ENCODE measurements around the gene BAG2. TPM values are rescaled to one million over a fixed set of nuclear protein-coding genes. Genes with fewer than 3 reads are reported as not detected.

BAG2 gene
- total RNA-seq, 4 donors from 2014 or later: 6.7 to 15.7 (median 9.8) TPM

- in situ Hi-C loops (cut with MboI; ENCODE audit: low sequenced_read_pairs in 4 of 4): loop anchor here in 2 of 4 donors (25.0 kb wide), 2 partner anchors 130 to 545 kb away; partner anchors contain the start of genes DST (in 1 of the 2) and PRIM2 (in 1 of the 2)
- TF ChIP-seq, protein P1, sequence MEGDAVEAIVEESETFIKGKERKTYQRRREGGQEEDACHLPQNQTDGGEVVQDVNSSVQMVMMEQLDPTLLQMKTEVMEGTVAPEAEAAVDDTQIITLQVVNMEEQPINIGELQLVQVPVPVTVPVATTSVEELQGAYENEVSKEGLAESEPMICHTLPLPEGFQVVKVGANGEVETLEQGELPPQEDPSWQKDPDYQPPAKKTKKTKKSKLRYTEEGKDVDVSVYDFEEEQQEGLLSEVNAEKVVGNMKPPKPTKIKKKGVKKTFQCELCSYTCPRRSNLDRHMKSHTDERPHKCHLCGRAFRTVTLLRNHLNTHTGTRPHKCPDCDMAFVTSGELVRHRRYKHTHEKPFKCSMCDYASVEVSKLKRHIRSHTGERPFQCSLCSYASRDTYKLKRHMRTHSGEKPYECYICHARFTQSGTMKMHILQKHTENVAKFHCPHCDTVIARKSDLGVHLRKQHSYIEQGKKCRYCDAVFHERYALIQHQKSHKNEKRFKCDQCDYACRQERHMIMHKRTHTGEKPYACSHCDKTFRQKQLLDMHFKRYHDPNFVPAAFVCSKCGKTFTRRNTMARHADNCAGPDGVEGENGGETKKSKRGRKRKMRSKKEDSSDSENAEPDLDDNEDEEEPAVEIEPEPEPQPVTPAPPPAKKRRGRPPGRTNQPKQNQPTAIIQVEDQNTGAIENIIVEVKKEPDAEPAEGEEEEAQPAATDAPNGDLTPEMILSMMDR (IDR thresholded peaks at IDR 0.05 in 4 of 5, conservative IDR thresholded peaks at IDR 0.05 in 1 of 5): no peak
- no peak for TF ChIP-seq POLR2A (IDR thresholded peaks at IDR 0.05)
- H3K4me1 ChIP-seq: peaks cover 33 to 46% of the 10 kb centered on the region in 2 donors
These were observed 9.9 kb downstream of the BAG2 start for GRCh38 chr6:57182017-57182432.

DNA sequence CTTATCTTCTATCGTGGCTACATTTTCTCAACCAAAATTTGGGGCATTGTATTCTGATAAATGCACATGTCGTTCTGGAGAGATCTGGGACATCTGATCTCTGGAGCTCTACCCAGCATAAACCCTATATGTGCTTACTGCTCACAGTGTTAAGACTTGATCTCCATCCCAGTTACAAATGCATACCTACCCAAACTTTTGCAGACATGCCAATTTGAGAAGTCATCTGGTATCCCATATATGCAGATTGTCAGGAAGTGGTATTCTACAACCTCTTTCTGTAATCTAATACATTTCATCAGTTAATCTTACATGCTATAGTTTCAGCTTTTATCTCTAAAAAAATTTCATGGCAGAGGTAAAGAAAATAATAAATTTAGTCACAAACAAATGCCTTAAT, 11.2 kb downstream of the BAG2 start:
- DNase-seq (no peak), ATAC-seq (no peak)
- Histone ChIP-seq H3K4me1 (peaks cover 20 to 33% of the 10 kb centered on the region in 2 donors), H3K9me3 (no peaks in the 10 kb centered on the region), H3K27me3 (no peaks in the 10 kb centered on the region), H3K4me3 (no peak overlapping the region), H3K36me3 (peaks cover 0 to 20% of the 10 kb centered on the region in 2 donors), H3K27ac (peak overlapping the region in 2 of 4 donors; percentile 62 to 95)
- no peak for TF ChIP-seq POLR2A (IDR thresholded peaks at IDR 0.05)
- TF ChIP-seq, protein P1 (IDR thresholded peaks at IDR 0.05 in 4 of 5, conservative IDR thresholded peaks at IDR 0.05 in 1 of 5): no peak
- in situ Hi-C loops (cut with MboI; ENCODE audit: low sequenced_read_pairs in 4 of 4): loop anchor here in 2 of 4 donors (25.0 kb wide), 2 partner anchors 129 to 546 kb away; partner anchors contain the start of genes DST (in 1 of the 2) and PRIM2 (in 1 of the 2)
- intact Hi-C loops (cut with DNase I; ENCODE audit: low total_unique reads): loop anchor here (2.0 kb wide), 1 partner anchor 35 kb away; no protein-coding TSS in a partner anchor

More at GRCh38 chr6:57182017-57182432, 9.9 kb downstream of the BAG2 start:
- peaks cover 0 to 20% of the 10 kb centered on the region in 2 donors for H3K36me3 ChIP-seq
- DNase-seq: no peak
- H3K27me3 ChIP-seq: no peaks in the 10 kb centered on the region
- intact Hi-C loops (cut with DNase I; ENCODE audit: low total_unique reads): loop anchor here (2.0 kb wide), 1 partner anchor 37 kb away; no protein-coding TSS in a partner anchor
- no peak overlapping the region for H3K4me3 ChIP-seq
- ATAC-seq: peak; percentile 57 to 81
- no peaks in the 10 kb centered on the region for H3K9me3 ChIP-seq
- H3K27ac ChIP-seq: peak overlapping the region; percentile 62 to 95 (median 83)

- ATAC-seq (no peak), DNase-seq (no peak)
- no peak overlapping the region for H3K27ac ChIP-seq
- H3K4me1 ChIP-seq: no peaks in the 10 kb centered on the region
- in situ Hi-C loops (cut with MboI; ENCODE audit: low sequenced_read_pairs in 4 of 4): loop anchor here in 2 of 4 donors (25.0 kb wide), 2 partner anchors 122 to 553 kb away; partner anchors contain the start of genes DST (in 1 of the 2) and PRIM2 (in 1 of the 2)
- no peak overlapping the region for H3K4me3 ChIP-seq
- no peaks in the 10 kb centered on the region for H3K27me3 ChIP-seq
- TF ChIP-seq POLR2A (IDR thresholded peaks at IDR 0.05): no peak
- TF ChIP-seq, protein P1 (IDR thresholded peaks at IDR 0.05 in 4 of 5, conservative IDR thresholded peaks at IDR 0.05 in 1 of 5): peak in 1 of 5 experiments; percentile 32
- H3K36me3 ChIP-seq: peaks cover 0 to 8% of the 10 kb centered on the region in 2 donors
- intact Hi-C loops (cut with DNase I; ENCODE audit: low total_unique reads): no loop called here
- H3K9me3 ChIP-seq: no peaks in the 10 kb centered on the region
These were observed 18.0 kb downstream of the BAG2 start for GRCh38 chr6:57190140-57190539.

DNA sequence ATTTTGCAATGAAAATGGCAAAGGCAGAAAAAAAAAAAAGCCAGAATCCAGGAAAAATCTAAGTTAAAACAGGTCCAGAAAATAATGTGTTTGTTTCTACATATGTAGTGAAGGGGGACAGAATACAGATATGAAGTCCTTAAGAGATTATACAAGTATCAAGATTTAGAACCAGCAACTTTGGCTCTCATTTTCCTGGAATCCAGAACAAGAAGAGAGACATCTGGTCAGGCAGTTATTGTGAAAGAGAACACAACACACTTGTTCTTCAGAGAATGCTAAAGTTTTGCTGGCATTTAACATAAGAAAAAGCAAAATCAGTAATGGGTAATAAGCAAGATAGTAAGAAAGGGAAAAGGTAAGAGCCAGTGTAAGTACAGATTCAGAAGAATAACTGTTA, 21.1 kb downstream of the BAG2 start:
- in situ Hi-C loops (cut with MboI; ENCODE audit: low sequenced_read_pairs in 4 of 4): loop anchor here in 2 of 4 donors (25.0 kb wide), 2 partner anchors 119 to 556 kb away; partner anchors contain the start of genes DST (in 1 of the 2) and PRIM2 (in 1 of the 2)

More for the DNA sequence above, 21.1 kb downstream of the BAG2 start:
- Histone ChIP-seq H3K27me3 (no peaks in the 10 kb centered on the region), H3K4me3 (no peak overlapping the region), H3K36me3 (peaks cover 0 to 8% of the 10 kb centered on the region in 2 donors), H3K27ac (no peak overlapping the region), H3K4me1 (no peaks in the 10 kb centered on the region), H3K9me3 (no peaks in the 10 kb centered on the region)
- TF ChIP-seq, protein P1 (IDR thresholded peaks at IDR 0.05 in 4 of 5, conservative IDR thresholded peaks at IDR 0.05 in 1 of 5): no peak
- TF ChIP-seq POLR2A (IDR thresholded peaks at IDR 0.05): no peak
- no peak for ATAC-seq
- no peak for DNase-seq
- intact Hi-C loops (cut with DNase I; ENCODE audit: low total_unique reads): no loop called here
